ENCODE data around the gene FGD2. TPM values are rescaled to one million over a fixed set of nuclear protein-coding genes. Genes with fewer than 3 reads are reported as not detected.

FGD2 gene
- total and polyA plus RNA-seq, 3 experiments from 2014 or later, result 0.53 to 1.3 (median 1.2) TPM

DNA sequence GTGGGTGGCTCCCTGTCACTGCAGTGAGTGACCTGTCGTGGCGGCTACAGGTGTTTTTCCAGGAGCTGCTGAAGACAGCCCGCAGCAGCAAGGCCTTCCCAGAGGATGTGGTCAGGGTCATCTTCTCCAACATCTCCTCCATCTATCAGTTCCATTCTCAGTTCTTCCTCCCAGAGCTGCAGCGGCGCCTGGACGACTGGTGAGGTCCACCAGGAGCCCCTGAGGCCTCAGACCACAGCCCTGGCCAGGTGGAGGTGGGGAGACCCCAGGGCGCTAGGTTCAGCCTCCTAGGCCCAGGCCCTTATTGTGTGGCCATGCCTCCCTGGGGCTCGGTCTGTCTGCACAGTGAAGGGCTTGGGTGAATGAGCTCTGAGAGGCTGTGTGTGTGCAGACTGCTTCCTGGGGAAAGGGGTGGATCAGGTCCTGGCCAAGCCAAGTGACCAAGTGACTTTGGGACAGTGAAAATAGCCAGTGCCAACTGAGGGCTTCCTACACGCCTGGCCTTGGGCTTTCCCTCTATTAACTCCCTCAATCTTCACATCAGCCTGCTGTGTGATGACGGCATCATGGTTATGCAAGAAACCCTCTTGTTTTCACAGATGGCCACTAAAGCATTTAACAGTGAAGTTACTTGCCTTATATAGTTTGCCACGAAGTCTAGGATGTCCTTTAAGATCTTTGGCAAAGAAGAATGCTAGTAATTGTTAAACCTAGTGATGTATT lies 6.4 kb downstream of the FGD2 start:
- H3K9me3 Mint-ChIP-seq, result no peaks in the 10 kb centered on the region
- H3K36me3 Mint-ChIP-seq, result no peaks in the 10 kb centered on the region
- H3K27me3 Mint-ChIP-seq, result no peaks in the 10 kb centered on the region
- peak in 1 of 5 donors; percentile 44 for DNase-seq
- Histone ChIP-seq H3K36me3 (ENCODE audit: insufficient read depth, low read length) (no peaks in the 10 kb centered on the region), H3K4me3 (ENCODE audit: low read length) (no peak overlapping the region), H3K9me3 (ENCODE audit: low read length) (no peaks in the 10 kb centered on the region), H3K4me1 (ENCODE audit: insufficient read depth, low read length) (peaks cover under 1% of the 10 kb centered on the region), H3K27me3 (ENCODE audit: insufficient read depth, low read length, poor library complexity, severe bottlenecking) (no peaks in the 10 kb centered on the region), H3K27ac (ENCODE audit: low read depth, low read length) (no peak overlapping the region)
- H3K27ac Mint-ChIP-seq, result peak overlapping the region in 1 of 8 donors; percentile 89
- H3K4me1 Mint-ChIP-seq, result peaks cover 0 to 14% (median 4%) of the 10 kb centered on the region in 3 donors
- no peak overlapping the region for H3K4me3 Mint-ChIP-seq
- ChIA-PET POLR2A (no interaction called here), CTCF (interaction anchor here (0.7 to 23.0 kb wide), 2 partner anchors 195 to 196 kb away, joined by 3 to 615 read pairs; no protein-coding TSS in a partner anchor)

GRCh38 chr6:37013516-37014491 lies 8.3 kb downstream of the FGD2 start:
- H3K4me1 Mint-ChIP-seq, result peaks cover 11 to 12% (median 12%) of the 10 kb centered on the region in 3 donors
- ChIA-PET CTCF (interaction anchor here (1.0 to 23.0 kb wide), 2 partner anchors 159 to 193 kb away, joined by 4 to 615 read pairs; no protein-coding TSS in a partner anchor), POLR2A (no interaction called here)
- no peaks in the 10 kb centered on the region for H3K36me3 Mint-ChIP-seq
- Histone ChIP-seq H3K27me3 (ENCODE audit: insufficient read depth, low read length, poor library complexity, severe bottlenecking) (no peaks in the 10 kb centered on the region), H3K4me3 (ENCODE audit: low read length) (no peak overlapping the region), H3K36me3 (ENCODE audit: insufficient read depth, low read length) (no peaks in the 10 kb centered on the region), H3K9me3 (ENCODE audit: low read length) (no peaks in the 10 kb centered on the region), H3K4me1 (ENCODE audit: insufficient read depth, low read length) (peaks cover 11% of the 10 kb centered on the region), H3K27ac (ENCODE audit: low read depth, low read length) (no peak overlapping the region)
- H3K9me3 Mint-ChIP-seq, result no peaks in the 10 kb centered on the region
- DNase-seq, result peak in 1 of 5 donors; percentile 39
- H3K27me3 Mint-ChIP-seq, result peaks cover 0 to 1% of the 10 kb centered on the region in 2 donors
- H3K4me3 Mint-ChIP-seq, result no peak overlapping the region
- peak overlapping the region in 1 of 8 donors; percentile 68 for H3K27ac Mint-ChIP-seq

DNA sequence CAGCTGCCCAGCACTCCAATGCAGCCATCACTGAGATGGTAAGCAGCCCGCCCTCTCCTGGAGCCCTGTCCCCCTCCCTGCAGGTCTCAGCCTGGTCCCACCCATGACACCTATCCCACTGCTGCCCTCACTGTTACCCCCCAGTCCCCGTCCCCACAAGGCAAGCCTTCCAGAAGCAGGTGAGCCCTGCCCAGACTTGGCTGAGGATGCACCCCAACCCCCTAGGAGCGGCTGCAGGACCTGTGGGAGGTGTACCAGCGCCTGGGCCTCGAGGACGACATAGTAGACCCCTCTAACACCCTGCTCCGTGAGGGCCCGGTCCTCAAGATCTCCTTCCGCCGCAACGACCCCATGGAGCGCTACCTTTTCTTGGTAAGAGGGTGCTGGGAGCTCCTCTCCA lies 9.2 kb downstream of the FGD2 start:
- no peak overlapping the region for H3K27ac ChIP-seq (ENCODE audit: low read depth, low read length)
- CTCF ChIA-PET, result interaction anchor here (23.0 kb wide), 1 partner anchor 193 kb away, joined by 615 read pairs; no protein-coding TSS in a partner anchor
- H3K4me3 Mint-ChIP-seq, result no peak overlapping the region
- H3K36me3 ChIP-seq (ENCODE audit: insufficient read depth, low read length), result no peaks in the 10 kb centered on the region
- H3K27me3 Mint-ChIP-seq, result peaks cover 0 to 1% of the 10 kb centered on the region in 2 donors
- H3K27ac Mint-ChIP-seq, result no peak overlapping the region
- no peak overlapping the region for H3K4me3 ChIP-seq (ENCODE audit: low read length)
- POLR2A ChIA-PET, result no interaction called here
- peaks cover 19% of the 10 kb centered on the region for H3K4me1 ChIP-seq (ENCODE audit: insufficient read depth, low read length)
- H3K4me1 Mint-ChIP-seq, result peaks cover 19 to 20% (median 20%) of the 10 kb centered on the region in 3 donors
- no peak for DNase-seq
- H3K36me3 Mint-ChIP-seq, result no peaks in the 10 kb centered on the region
- no peaks in the 10 kb centered on the region for H3K27me3 ChIP-seq (ENCODE audit: insufficient read depth, low read length, poor library complexity, severe bottlenecking)
- H3K9me3 Mint-ChIP-seq, result no peaks in the 10 kb centered on the region
- no peaks in the 10 kb centered on the region for H3K9me3 ChIP-seq (ENCODE audit: low read length)

GRCh38 chr6:37015532-37015931 lies 10.1 kb downstream of the FGD2 start:
- no peaks in the 10 kb centered on the region for H3K36me3 Mint-ChIP-seq
- Histone ChIP-seq H3K27me3 (ENCODE audit: insufficient read depth, low read length, poor library complexity, severe bottlenecking) (no peaks in the 10 kb centered on the region), H3K4me1 (ENCODE audit: insufficient read depth, low read length) (peaks cover 19% of the 10 kb centered on the region), H3K27ac (ENCODE audit: low read depth, low read length) (no peak overlapping the region), H3K36me3 (ENCODE audit: insufficient read depth, low read length) (no peaks in the 10 kb centered on the region), H3K9me3 (ENCODE audit: low read length) (no peaks in the 10 kb centered on the region), H3K4me3 (ENCODE audit: low read length) (no peak overlapping the region)
- no peak overlapping the region for H3K4me3 Mint-ChIP-seq
- no peaks in the 10 kb centered on the region for H3K9me3 Mint-ChIP-seq
- DNase-seq, result no peak
- peaks cover 0 to 1% of the 10 kb centered on the region in 2 donors for H3K27me3 Mint-ChIP-seq
- CTCF ChIA-PET, result interaction anchor here (5.8 to 23.0 kb wide), 3 partner anchors 131 to 192 kb away, joined by 93 to 615 read pairs (median 461); partner anchors contain the start of genes C6orf89 and PIM1
- POLR2A ChIA-PET, result no interaction called here
- peaks cover 19 to 20% (median 20%) of the 10 kb centered on the region in 3 donors for H3K4me1 Mint-ChIP-seq
- H3K27ac Mint-ChIP-seq, result no peak overlapping the region

DNA sequence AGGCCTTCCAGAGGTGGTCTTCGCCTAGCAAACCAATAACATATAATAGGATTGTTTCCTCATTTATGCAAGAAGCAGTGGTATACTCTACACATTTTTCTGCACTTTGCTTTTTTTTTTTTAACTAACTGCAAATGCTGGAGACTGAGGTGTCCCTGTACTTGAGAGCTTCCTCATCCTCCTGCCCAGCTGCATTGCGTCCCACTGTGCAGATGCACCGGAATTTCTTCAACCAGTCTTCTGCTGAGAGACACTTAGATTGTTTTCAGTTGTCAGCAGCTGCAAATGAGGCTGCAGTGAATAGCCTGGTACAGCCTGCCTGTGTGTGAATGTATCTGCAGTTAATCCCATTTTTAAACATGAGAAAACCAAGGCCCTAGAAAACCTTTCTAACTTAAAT lies 11.5 kb downstream of the FGD2 start:
- Mint-ChIP-seq H3K4me3 (no peak overlapping the region), H3K27me3 (peaks cover 0 to 1% of the 10 kb centered on the region in 2 donors), H3K27ac (no peak overlapping the region), H3K36me3 (no peaks in the 10 kb centered on the region), H3K9me3 (no peaks in the 10 kb centered on the region), H3K4me1 (peaks cover 31 to 34% (median 32%) of the 10 kb centered on the region in 3 donors)
- Histone ChIP-seq H3K27ac (ENCODE audit: low read depth, low read length) (no peak overlapping the region), H3K27me3 (ENCODE audit: insufficient read depth, low read length, poor library complexity, severe bottlenecking) (no peaks in the 10 kb centered on the region), H3K4me3 (ENCODE audit: low read length) (no peak overlapping the region), H3K36me3 (ENCODE audit: insufficient read depth, low read length) (no peaks in the 10 kb centered on the region), H3K4me1 (ENCODE audit: insufficient read depth, low read length) (peaks cover 27% of the 10 kb centered on the region), H3K9me3 (ENCODE audit: low read length) (no peaks in the 10 kb centered on the region)
- CTCF ChIA-PET, result interaction anchor here (1.6 to 23.0 kb wide), 12 partner anchors 31 to 258 kb away, joined by 6 to 615 read pairs (median 16); partner anchors contain the start of genes C6orf89, MTCH1, PIM1 and TBC1D22B
- no peak for DNase-seq
- POLR2A ChIA-PET, result interaction anchor here (0.7 to 2.9 kb wide), 2 partner anchors 131 to 299 kb away, joined by 3 to 14 read pairs; partner anchors contain the start of gene C6orf89

DNA sequence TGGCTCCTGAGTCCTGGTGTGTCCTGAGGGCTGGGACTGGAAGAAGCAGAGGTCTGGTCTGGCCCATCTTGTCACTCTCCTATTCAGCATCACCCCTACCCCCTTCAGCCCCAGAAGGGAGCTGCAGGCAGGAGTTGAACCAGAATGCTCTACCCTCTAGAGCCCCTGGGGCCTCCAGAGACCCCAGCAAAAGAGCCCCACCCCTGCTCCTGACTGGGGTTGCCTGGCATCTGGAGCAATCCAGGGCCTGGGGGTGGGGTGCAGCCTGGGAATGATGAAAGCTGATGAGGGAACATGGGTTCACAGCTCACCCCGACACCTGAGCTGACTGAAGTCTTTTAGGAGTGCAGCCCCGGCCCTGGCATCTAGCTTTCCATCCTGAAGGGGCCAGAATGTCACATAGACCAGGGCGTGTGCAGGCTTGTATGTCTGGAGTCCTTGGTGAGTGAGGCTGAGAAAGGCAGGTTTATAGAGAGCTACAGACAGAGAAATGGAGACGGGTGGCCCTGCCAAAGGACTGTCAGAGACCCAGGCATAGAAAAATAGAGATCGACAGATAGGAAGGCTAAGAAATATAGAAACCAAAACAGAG lies 12.2 kb downstream of the FGD2 start:
- no peaks in the 10 kb centered on the region for H3K9me3 Mint-ChIP-seq
- Histone ChIP-seq H3K27ac (ENCODE audit: low read depth, low read length) (no peak overlapping the region), H3K36me3 (ENCODE audit: insufficient read depth, low read length) (no peaks in the 10 kb centered on the region), H3K4me3 (ENCODE audit: low read length) (no peak overlapping the region), H3K4me1 (ENCODE audit: insufficient read depth, low read length) (peaks cover 34% of the 10 kb centered on the region), H3K27me3 (ENCODE audit: insufficient read depth, low read length, poor library complexity, severe bottlenecking) (no peaks in the 10 kb centered on the region), H3K9me3 (ENCODE audit: low read length) (no peaks in the 10 kb centered on the region)
- H3K4me3 Mint-ChIP-seq, result peak overlapping the region in 1 of 7 donors; percentile 1
- CTCF ChIA-PET, result interaction anchor here (0.7 to 23.0 kb wide), 62 partner anchors 11 to 393 kb away, joined by 3 to 615 read pairs (median 5); partner anchors contain the start of genes C6orf89, FGD2, MTCH1 and PI16
- H3K36me3 Mint-ChIP-seq, result no peaks in the 10 kb centered on the region
- H3K4me1 Mint-ChIP-seq, result peaks cover 38 to 41% (median 39%) of the 10 kb centered on the region in 3 donors
- H3K27ac Mint-ChIP-seq, result peak overlapping the region; percentile 1 to 91 (median 64)
- DNase-seq, result no peak
- POLR2A ChIA-PET, result interaction anchor here (0.7 to 6.3 kb wide), 8 partner anchors 11 to 298 kb away, joined by 3 to 40 read pairs (median 5); partner anchors contain the start of genes C6orf89, MTCH1 and PIM1
- peaks cover 0 to 1% of the 10 kb centered on the region in 2 donors for H3K27me3 Mint-ChIP-seq
